ENCODE measurements around the gene TRHDE.

DNA sequence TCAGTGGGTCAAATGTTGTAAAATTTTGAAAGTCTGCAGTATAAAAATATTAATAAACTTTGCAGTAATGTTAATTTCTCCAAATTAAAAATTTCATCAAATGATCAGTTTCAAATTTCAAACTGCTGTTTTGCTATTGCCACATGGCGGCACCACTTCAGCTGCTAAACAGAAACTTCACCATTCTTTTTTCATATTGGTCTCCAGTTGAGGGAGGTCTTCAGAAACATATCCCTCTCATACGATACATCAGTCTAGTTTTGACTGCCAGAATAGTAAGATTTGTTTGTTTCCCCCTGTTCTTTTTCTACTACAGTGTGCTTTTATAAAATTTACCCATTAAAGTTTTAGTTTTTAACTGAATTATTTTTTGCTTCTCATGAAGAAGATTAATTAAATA, 4.2 kb upstream of the TRHDE start:
- TF ChIP-seq, protein P1, sequence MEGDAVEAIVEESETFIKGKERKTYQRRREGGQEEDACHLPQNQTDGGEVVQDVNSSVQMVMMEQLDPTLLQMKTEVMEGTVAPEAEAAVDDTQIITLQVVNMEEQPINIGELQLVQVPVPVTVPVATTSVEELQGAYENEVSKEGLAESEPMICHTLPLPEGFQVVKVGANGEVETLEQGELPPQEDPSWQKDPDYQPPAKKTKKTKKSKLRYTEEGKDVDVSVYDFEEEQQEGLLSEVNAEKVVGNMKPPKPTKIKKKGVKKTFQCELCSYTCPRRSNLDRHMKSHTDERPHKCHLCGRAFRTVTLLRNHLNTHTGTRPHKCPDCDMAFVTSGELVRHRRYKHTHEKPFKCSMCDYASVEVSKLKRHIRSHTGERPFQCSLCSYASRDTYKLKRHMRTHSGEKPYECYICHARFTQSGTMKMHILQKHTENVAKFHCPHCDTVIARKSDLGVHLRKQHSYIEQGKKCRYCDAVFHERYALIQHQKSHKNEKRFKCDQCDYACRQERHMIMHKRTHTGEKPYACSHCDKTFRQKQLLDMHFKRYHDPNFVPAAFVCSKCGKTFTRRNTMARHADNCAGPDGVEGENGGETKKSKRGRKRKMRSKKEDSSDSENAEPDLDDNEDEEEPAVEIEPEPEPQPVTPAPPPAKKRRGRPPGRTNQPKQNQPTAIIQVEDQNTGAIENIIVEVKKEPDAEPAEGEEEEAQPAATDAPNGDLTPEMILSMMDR (conservative IDR thresholded peaks at IDR 0.05 in 1 of 2, IDR thresholded peaks at IDR 0.05 in 1 of 2; ENCODE audit: low read depth in 1 of 2, low read length in 2 of 2) = peak; percentile 40 to 53
- no peak for TF ChIP-seq EZH2 (IDR thresholded peaks at IDR 0.05; ENCODE audit: low read length, missing control alignments)

Measured in fibroblast of lung (primary cell).